ENCODE measurements around the gene CFAP61.
"Not testable (repeated sequence)": the region's sequence is repeated elsewhere in the genome, so short reads cannot be mapped to it uniquely, and the experiment has no call there.

The CFAP61 gene

GRCh38 chr20:20052074-20052970, at the start of gene CFAP61, which contains the start of gene CRNKL1:
CFAP61 (plus strand) TSS chr20:20052532; CDS start chr20:20056654, 4,122 bp downstream.
CRNKL1 (minus strand) TSS chr20:20052466; CDS start chr20:20052342, 124 bp downstream.
- peaks cover 17% of the 10 kb centered on the region for H3K36me3 Mint-ChIP-seq
- H3K9me3 Mint-ChIP-seq, result no peaks in the 10 kb centered on the region
- peak within 1 kb of the TSS; percentile 90 for H3K4me3 Mint-ChIP-seq
- H3K27ac Mint-ChIP-seq, result peak within 1 kb of the TSS; percentile 98
- H3K4me1 Mint-ChIP-seq, result peaks cover 8% of the 10 kb centered on the region
- DNase-seq (ENCODE audit: low spot score in 2 of 2) (peak; percentile 97 to 98), ATAC-seq (ENCODE audit: low read depth) (peak; percentile 91)
- H3K27me3 Mint-ChIP-seq, result no peaks in the 10 kb centered on the region

DNA sequence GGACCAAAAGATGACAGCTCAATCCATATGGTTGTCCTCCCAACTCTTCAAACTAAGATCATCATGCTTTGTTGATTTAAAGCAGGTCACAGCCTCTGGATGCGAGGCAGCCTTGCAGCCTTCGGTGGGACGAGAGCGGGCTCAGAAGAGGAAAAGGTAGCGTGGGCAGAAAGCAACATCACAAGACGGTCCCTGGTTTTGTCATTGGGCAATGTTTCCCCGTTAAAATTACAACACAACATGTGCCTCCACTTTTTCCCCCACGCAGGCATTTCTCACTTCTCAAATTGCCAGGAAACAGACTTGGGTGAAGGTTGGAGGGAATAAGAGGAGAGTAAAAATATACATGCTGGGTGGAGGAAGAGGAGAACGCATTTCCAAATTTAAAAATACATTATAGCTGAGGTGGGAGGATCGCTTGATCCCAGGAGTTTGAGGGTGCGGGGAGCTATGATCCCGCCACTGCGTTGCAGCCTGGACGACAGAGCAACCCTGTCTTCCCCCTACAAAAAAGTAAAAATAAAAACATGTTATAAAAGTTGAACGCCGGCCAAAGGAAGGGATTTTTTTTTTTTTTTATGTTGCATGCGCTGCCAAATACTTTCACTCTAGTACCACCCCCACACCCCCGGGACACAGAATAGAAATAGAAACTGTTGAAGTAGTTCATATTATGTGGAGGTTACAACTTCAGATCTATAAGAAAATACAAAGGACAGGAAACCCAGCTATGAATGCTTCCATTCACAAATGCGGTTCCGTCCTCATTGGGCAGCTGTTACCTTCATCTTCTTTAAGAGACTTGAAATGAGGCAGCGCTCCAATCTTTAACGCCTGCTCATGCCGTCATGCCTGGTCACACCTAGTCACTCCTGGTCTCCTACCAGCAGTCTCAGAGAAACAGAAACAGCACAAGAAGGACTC, 49.0 kb upstream of the CFAP61 start:
- H3K9me3 Mint-ChIP-seq, result no peaks in the 10 kb centered on the region
- H3K4me1 Mint-ChIP-seq, result peaks cover 13% of the 10 kb centered on the region
- peak overlapping the region; percentile 43 for H3K4me3 Mint-ChIP-seq
- peak overlapping the region; percentile 18 for H3K27ac Mint-ChIP-seq
- H3K27me3 Mint-ChIP-seq, result peaks cover 25% of the 10 kb centered on the region
- H3K36me3 Mint-ChIP-seq, result no peaks in the 10 kb centered on the region
- DNase-seq (ENCODE audit: low spot score in 2 of 2) (no peak), ATAC-seq (ENCODE audit: low read depth) (peak; percentile 47)

DNA sequence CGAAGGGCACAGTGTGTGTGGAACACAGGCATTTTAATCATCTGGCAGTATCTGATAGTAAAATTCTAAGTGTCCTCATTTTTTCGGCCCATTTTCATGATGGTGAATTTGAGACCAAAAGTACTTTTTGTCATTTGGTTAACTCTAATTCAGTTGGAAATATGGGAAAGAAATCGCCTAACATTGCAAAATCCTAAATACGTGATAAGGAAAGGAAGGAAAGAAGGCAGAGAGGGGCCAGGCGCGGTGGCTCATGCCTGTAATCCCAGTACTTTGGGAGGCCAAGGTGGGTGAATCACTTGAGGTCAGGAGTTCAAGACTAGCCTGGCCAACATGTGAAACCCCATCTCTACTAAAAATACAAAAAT, 48.4 kb upstream of the CFAP61 start:
- peak overlapping the region; percentile 43 for H3K4me3 Mint-ChIP-seq
- H3K27ac Mint-ChIP-seq, result peak overlapping the region; percentile 18
- H3K9me3 Mint-ChIP-seq; ATAC-seq (ENCODE audit: low read depth); H3K36me3 Mint-ChIP-seq; DNase-seq (ENCODE audit: low spot score in 2 of 2): not testable (repeated sequence)
- peaks cover 25% of the 10 kb centered on the region for H3K27me3 Mint-ChIP-seq
- peaks cover 13% of the 10 kb centered on the region for H3K4me1 Mint-ChIP-seq

- H3K4me3 Mint-ChIP-seq, result no peak overlapping the region
- peaks cover 13% of the 10 kb centered on the region for H3K4me1 Mint-ChIP-seq
- no peaks in the 10 kb centered on the region for H3K9me3 Mint-ChIP-seq
- H3K27me3 Mint-ChIP-seq, result peaks cover 28% of the 10 kb centered on the region
- H3K27ac Mint-ChIP-seq, result no peak overlapping the region
- ATAC-seq (ENCODE audit: low read depth) (no peak), DNase-seq (ENCODE audit: low spot score in 2 of 2) (no peak)
- H3K36me3 Mint-ChIP-seq, result no peaks in the 10 kb centered on the region
These were observed 47.0 kb upstream of the CFAP61 start for GRCh38 chr20:20005342-20005741.

- H3K4me3 Mint-ChIP-seq, result no peak overlapping the region
- no peaks in the 10 kb centered on the region for H3K4me1 Mint-ChIP-seq
- DNase-seq (ENCODE audit: low spot score in 2 of 2) (no peak), ATAC-seq (ENCODE audit: low read depth) (no peak)
- H3K27me3 Mint-ChIP-seq, result peaks cover 17% of the 10 kb centered on the region
- H3K36me3 Mint-ChIP-seq, result no peaks in the 10 kb centered on the region
- no peaks in the 10 kb centered on the region for H3K9me3 Mint-ChIP-seq
- no peak overlapping the region for H3K27ac Mint-ChIP-seq
These were observed 42.5 kb upstream of the CFAP61 start for GRCh38 chr20:20009784-20010253.

GRCh38 chr20:20010639-20011500, 41.5 kb upstream of the CFAP61 start:
- no peaks in the 10 kb centered on the region for H3K4me1 Mint-ChIP-seq
- H3K27ac Mint-ChIP-seq, result no peak overlapping the region
- DNase-seq (ENCODE audit: low spot score in 2 of 2) (no peak), ATAC-seq (ENCODE audit: low read depth) (no peak)
- H3K36me3 Mint-ChIP-seq, result no peaks in the 10 kb centered on the region
- no peaks in the 10 kb centered on the region for H3K9me3 Mint-ChIP-seq
- H3K27me3 Mint-ChIP-seq, result peaks cover 17% of the 10 kb centered on the region
- H3K4me3 Mint-ChIP-seq, result no peak overlapping the region

GRCh38 chr20:20012541-20012940, 39.8 kb upstream of the CFAP61 start:
- DNase-seq (ENCODE audit: low spot score in 2 of 2), result no peak
- Mint-ChIP-seq H3K4me1 (no peaks in the 10 kb centered on the region), H3K9me3 (no peaks in the 10 kb centered on the region), H3K27ac (no peak overlapping the region), H3K4me3 (no peak overlapping the region), H3K36me3 (no peaks in the 10 kb centered on the region), H3K27me3 (peaks cover 11% of the 10 kb centered on the region)
- ATAC-seq (ENCODE audit: low read depth), result no peak

- Mint-ChIP-seq H3K9me3 (no peaks in the 10 kb centered on the region), H3K27ac (no peak overlapping the region), H3K4me3 (no peak overlapping the region), H3K4me1 (peaks cover 13% of the 10 kb centered on the region), H3K27me3 (peaks cover 6% of the 10 kb centered on the region), H3K36me3 (peaks cover 3% of the 10 kb centered on the region)
- DNase-seq (ENCODE audit: low spot score in 2 of 2) (no peak), ATAC-seq (ENCODE audit: low read depth) (no peak)
These were observed 37.7 kb upstream of the CFAP61 start for GRCh38 chr20:20014659-20015058.

DNA sequence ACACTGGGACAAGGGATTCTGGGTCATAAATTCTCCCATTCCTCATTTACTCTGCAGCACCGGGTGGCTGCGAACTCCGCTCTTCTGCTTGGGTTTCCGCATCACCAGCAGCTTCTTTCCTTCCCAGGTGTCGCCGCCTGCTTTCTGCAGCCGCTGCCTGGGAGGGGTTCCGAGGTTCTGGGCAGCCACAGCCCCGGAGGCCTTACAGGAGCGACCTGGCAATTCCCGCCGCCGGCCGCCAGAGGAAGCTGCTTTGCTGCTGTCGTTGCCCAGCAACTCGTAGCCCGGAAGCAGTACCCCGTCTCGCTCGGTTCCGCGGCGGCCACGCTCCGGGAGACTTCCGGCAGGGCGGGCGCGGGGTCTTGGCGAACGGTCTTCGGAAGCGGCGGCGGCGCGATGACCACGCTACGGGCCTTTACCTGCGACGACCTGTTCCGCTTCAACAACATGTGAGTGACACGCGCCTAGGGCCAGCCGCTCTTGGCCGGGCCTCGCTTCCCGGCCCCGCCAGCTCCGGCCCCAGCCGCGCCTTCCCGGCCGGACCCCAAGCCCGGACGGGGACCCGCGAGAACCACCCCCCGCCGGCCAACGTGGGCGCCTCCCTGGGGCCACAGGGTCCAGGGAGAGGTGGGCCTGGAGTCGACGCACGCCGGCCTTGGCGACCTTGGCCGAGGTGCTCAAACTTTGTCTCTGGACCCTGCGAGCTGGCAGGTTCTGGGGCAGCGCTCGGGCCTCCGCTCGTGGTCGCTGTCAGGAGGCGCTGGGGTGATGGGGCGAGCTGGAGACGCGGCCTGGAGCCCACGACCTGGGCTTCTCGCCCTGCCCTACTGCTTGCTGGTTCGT, 35.1 kb upstream of the CFAP61 start, which contains the start of gene NAA20:
Gene NAA20 (plus strand): TSS at position 362 of the 843 bp plus-strand sequence. CDS start 35 bp downstream, at position 397.
- H3K4me1 Mint-ChIP-seq, result peaks cover 29% of the 10 kb centered on the region
- ATAC-seq (ENCODE audit: low read depth), result peak; percentile 98
- peak within 1 kb of the TSS; percentile 91 for H3K4me3 Mint-ChIP-seq
- peak within 1 kb of the TSS; percentile 94 for H3K27ac Mint-ChIP-seq
- H3K27me3 Mint-ChIP-seq, result no peaks in the 10 kb centered on the region
- H3K36me3 Mint-ChIP-seq, result peaks cover 3% of the 10 kb centered on the region
- no peaks in the 10 kb centered on the region for H3K9me3 Mint-ChIP-seq
- DNase-seq (ENCODE audit: low spot score in 2 of 2), result peak; percentile 84 to 85

DNA sequence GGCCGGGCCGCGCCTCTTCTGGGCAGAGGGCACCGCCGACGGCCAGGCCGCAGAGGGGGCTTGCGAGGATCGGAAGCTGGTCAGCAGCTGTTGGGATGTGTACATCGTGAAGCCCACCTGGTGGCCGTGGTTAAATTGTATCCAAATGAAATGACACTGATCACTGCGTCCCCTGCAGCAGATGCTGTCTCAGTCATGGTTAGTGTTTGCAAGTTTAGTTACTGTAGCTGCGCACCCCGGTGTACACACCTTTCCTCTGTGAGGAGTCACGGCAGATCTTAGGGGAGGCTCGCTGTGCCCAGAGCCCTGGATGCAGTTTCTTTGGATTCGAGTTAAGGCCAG, 34.5 kb upstream of the CFAP61 start:
- no peaks in the 10 kb centered on the region for H3K27me3 Mint-ChIP-seq
- H3K27ac Mint-ChIP-seq, result peak overlapping the region; percentile 94
- H3K36me3 Mint-ChIP-seq, result peaks cover 3% of the 10 kb centered on the region
- ATAC-seq (ENCODE audit: low read depth) (no peak), DNase-seq (ENCODE audit: low spot score in 2 of 2) (no peak)
- peaks cover 29% of the 10 kb centered on the region for H3K4me1 Mint-ChIP-seq
- no peaks in the 10 kb centered on the region for H3K9me3 Mint-ChIP-seq
- H3K4me3 Mint-ChIP-seq, result peak overlapping the region; percentile 91

- H3K36me3 Mint-ChIP-seq, result peaks cover 4% of the 10 kb centered on the region
- H3K27me3 Mint-ChIP-seq, result no peaks in the 10 kb centered on the region
- peak overlapping the region; percentile 94 for H3K27ac Mint-ChIP-seq
- peaks cover 29% of the 10 kb centered on the region for H3K4me1 Mint-ChIP-seq
- ATAC-seq (ENCODE audit: low read depth), result no peak
- peak overlapping the region; percentile 91 for H3K4me3 Mint-ChIP-seq
- no peaks in the 10 kb centered on the region for H3K9me3 Mint-ChIP-seq
- no peak for DNase-seq (ENCODE audit: low spot score in 2 of 2)
These were observed 34.0 kb upstream of the CFAP61 start for GRCh38 chr20:20018366-20018765.

DNA sequence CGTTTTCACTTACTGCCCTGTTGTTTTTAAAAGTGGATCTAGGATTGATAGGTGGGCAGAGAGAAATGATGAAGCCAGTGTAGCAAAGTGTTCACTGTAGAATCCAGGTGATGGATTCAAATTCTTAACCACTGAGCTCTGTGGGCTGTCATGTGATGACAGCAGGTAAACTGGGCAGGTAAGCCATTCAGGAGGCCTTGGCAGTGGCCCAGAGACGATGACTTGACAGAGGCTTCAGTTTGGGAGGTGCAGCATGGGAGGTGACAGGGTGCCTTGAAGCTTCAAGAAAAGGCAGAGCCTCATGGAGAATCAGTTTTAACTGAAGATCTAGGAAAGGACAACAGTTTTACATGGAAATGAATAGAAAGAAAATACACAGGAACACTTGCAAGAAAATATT, 33.2 kb upstream of the CFAP61 start:
- H3K4me3 Mint-ChIP-seq, result peak overlapping the region; percentile 6
- H3K36me3 Mint-ChIP-seq, result peaks cover 7% of the 10 kb centered on the region
- H3K27me3 Mint-ChIP-seq, result no peaks in the 10 kb centered on the region
- H3K9me3 Mint-ChIP-seq, result no peaks in the 10 kb centered on the region
- peaks cover 29% of the 10 kb centered on the region for H3K4me1 Mint-ChIP-seq
- ATAC-seq (ENCODE audit: low read depth) (no peak), DNase-seq (ENCODE audit: low spot score in 2 of 2) (no peak)
- peak overlapping the region; percentile 94 for H3K27ac Mint-ChIP-seq
